ENCODE data around the gene C19orf73. TPM values are rescaled to one million over a fixed set of nuclear protein-coding genes. Genes with fewer than 3 reads are reported as not detected.

Gene C19orf73
- total RNA-seq, 1 experiment from 2014 or later, result 0.15 TPM

DNA sequence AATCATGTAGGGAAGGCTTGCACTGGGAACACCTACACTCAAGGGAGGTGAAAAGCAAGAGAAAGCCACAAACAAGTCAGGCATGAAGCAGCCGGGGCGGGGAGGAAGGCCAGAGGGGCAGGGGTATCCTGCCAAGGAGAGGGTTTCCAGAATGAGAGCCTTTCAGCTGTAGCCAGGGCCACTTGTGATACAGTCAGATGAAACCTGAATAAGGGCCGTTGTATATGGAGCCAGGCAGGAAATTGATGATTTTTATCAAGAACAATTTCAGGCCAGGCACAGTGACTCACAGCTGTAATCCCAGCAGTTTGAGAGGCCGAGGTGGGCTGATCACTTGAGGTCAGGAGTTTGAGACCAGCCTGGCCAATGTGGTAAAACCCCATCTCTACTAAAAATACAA is 43.0 kb upstream of the C19orf73 start:
- CTCF ChIA-PET, result no interaction called here
- H3K27ac ChIP-seq (ENCODE audit: low read length), result no peak overlapping the region
- no peaks in the 10 kb centered on the region for H3K9me2 ChIP-seq (replicated peaks; ENCODE audit: low read length)
- H4K20me1 ChIP-seq (ENCODE audit: low read length), result no peaks in the 10 kb centered on the region
- TF ChIP-seq EZH2 (IDR thresholded peaks at IDR 0.05; ENCODE audit: low read length, unreplicated experiment) (no peak), EZH2phosphoT487 (IDR thresholded peaks at IDR 0.05; ENCODE audit: borderline replicate concordance, low read length) (no peak)
- TF ChIP-seq, protein P1, sequence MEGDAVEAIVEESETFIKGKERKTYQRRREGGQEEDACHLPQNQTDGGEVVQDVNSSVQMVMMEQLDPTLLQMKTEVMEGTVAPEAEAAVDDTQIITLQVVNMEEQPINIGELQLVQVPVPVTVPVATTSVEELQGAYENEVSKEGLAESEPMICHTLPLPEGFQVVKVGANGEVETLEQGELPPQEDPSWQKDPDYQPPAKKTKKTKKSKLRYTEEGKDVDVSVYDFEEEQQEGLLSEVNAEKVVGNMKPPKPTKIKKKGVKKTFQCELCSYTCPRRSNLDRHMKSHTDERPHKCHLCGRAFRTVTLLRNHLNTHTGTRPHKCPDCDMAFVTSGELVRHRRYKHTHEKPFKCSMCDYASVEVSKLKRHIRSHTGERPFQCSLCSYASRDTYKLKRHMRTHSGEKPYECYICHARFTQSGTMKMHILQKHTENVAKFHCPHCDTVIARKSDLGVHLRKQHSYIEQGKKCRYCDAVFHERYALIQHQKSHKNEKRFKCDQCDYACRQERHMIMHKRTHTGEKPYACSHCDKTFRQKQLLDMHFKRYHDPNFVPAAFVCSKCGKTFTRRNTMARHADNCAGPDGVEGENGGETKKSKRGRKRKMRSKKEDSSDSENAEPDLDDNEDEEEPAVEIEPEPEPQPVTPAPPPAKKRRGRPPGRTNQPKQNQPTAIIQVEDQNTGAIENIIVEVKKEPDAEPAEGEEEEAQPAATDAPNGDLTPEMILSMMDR (conservative IDR thresholded peaks at IDR 0.05; ENCODE audit: low read depth, low read length), result no peak
- no peak overlapping the region for H2AFZ ChIP-seq (ENCODE audit: low read length)
- POLR2A ChIA-PET (ENCODE audit: unreplicated experiment), result no interaction called here
- no peak overlapping the region for H3K9ac ChIP-seq (ENCODE audit: low read length)
- BruUV-seq (replicated peaks), result no TSS peak
- DNase-seq, result no peak
- intact Hi-C loops (cut with micrococcal nuclease), result no loop called here
- no peak overlapping the region for H3K4me3 ChIP-seq (ENCODE audit: low read length)
- H3K36me3 ChIP-seq (ENCODE audit: low read depth, low read length), result no peaks in the 10 kb centered on the region
- no peaks in the 10 kb centered on the region for H3K27me3 ChIP-seq (ENCODE audit: low read length)
- H3K4me2 ChIP-seq (ENCODE audit: low read length), result no peak overlapping the region
- ATAC-seq, result no peak
- H3K4me1 ChIP-seq (ENCODE audit: insufficient read depth, low read length), result peaks cover 20% of the 10 kb centered on the region
- H3F3A ChIP-seq (ENCODE audit: low read length, unreplicated experiment), result no peaks in the 10 kb centered on the region
- no peaks in the 10 kb centered on the region for H3K9me3 ChIP-seq (ENCODE audit: low read length)
- H3K79me2 ChIP-seq (ENCODE audit: low read length), result peaks cover 12% of the 10 kb centered on the region

DNA sequence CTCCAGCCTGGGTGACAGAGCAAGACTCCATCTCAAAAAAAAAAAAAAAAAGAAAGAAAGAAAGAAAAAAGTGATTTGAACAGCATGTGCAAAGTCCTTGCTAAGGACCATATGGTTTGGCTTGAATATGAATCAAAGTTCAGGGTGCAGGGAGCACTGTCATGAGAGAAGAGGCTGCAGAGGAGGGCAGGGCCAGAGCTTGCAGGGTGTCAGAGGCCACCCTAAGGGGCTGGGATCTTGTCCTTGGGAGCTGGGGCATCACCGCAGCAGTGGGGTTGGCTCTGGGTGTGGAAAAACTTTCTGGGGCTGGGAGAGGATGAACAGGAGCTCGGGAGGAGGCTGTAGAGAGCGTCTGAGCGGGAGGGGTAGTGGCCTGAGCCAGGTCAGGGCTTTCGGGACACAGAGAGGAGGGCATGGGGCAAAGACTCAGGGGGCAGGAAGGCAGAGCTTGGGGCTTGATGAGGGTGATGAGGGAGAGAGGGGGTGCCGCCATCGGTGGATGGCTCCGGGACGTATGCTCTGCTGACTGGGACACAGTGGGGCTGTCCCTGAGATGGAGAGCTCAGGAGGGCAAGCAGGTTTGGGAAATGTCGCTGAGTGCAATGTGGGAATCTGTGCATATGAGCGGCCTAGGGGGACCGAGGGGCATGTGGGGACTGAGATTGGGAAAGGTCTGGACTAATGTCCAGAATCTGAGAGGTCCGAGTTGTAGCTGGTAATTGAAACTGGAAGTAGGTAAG is 41.7 kb upstream of the C19orf73 start:
- POLR2A ChIA-PET (ENCODE audit: unreplicated experiment), result interaction anchor here (0.7 kb wide), 1 partner anchor 138 kb away, joined by 4 read pairs; no protein-coding TSS in a partner anchor
- H4K20me1 ChIP-seq (ENCODE audit: low read length), result no peaks in the 10 kb centered on the region
- intact Hi-C loops (cut with micrococcal nuclease), result no loop called here

More for the DNA sequence above, 41.7 kb upstream of the C19orf73 start:
- Histone ChIP-seq H3K4me2 (ENCODE audit: low read length) (no peak overlapping the region), H3K79me2 (ENCODE audit: low read length) (peaks cover 12% of the 10 kb centered on the region), H3F3A (ENCODE audit: low read length, unreplicated experiment) (no peaks in the 10 kb centered on the region), H3K36me3 (ENCODE audit: low read depth, low read length) (no peaks in the 10 kb centered on the region), H3K27ac (ENCODE audit: low read length) (no peak overlapping the region), H3K4me1 (ENCODE audit: insufficient read depth, low read length) (peaks cover 20% of the 10 kb centered on the region), H3K4me3 (ENCODE audit: low read length) (no peak overlapping the region), H2AFZ (ENCODE audit: low read length) (no peak overlapping the region), H3K27me3 (ENCODE audit: low read length) (no peaks in the 10 kb centered on the region), H3K9me2 (replicated peaks; ENCODE audit: low read length) (no peaks in the 10 kb centered on the region), H3K9me3 (ENCODE audit: low read length) (no peaks in the 10 kb centered on the region), H3K9ac (ENCODE audit: low read length) (no peak overlapping the region)
- TF ChIP-seq EZH2phosphoT487 (IDR thresholded peaks at IDR 0.05; ENCODE audit: borderline replicate concordance, low read length) (no peak), EZH2 (IDR thresholded peaks at IDR 0.05; ENCODE audit: low read length, unreplicated experiment) (no peak)
- TF ChIP-seq, protein P1 (conservative IDR thresholded peaks at IDR 0.05; ENCODE audit: low read depth, low read length), result no peak
- DNase-seq (no peak), ATAC-seq (no peak)
- no TSS peak for BruUV-seq (replicated peaks)
- CTCF ChIA-PET, result no interaction called here

Measured in PC-3 (cell line).